Endothelial cell of umbilical vein (primary cell): ENCODE results near the gene SULT1C2. TPM values are rescaled to one million over a fixed set of nuclear protein-coding genes. Genes with fewer than 3 reads are reported as not detected.

Experiments used
- BruUV-seq: library from RNA; stranded (reverse); fragments of 400-500 nt; replicated peaks from 2 replicates; lab custom pipeline; 2021; lab: Mats Ljungman, UMichigan
- CTCF ChIA-PET: fragments of 300-600, 350-600 bp; sonication (Branson Sonifier 250); formaldehyde crosslinking; loops from one replicate; lab custom pipeline; 2021; ENCODE audit warnings: antibody characterized with exemption, inconsistent platforms; lab: Charles Lee
- POLR2A ChIA-PET: fragments of 300-600, 350-600 bp; sonication (Branson Sonifier 250); formaldehyde crosslinking; loops from one replicate; lab custom pipeline; 2021; ENCODE audit warnings: antibody characterized with exemption, inconsistent platforms; lab: Charles Lee
- DNase-seq: peaks from one replicate; pipeline ENCODE4 v3.0.0-alpha.2; 2011; ENCODE audit warnings: low read depth, low spot score
- FAIRE-seq: peaks from 2 replicates; lab custom pipeline; 2011; peaks lifted over from hg19 to GRCh38; lab: Jason Lieb, UNC
- H2AFZ ChIP-seq: 2 replicates; pipeline ENCODE4 v1.6.0; 2012; ENCODE audit warnings: low read depth, low read length, control low read depth, inconsistent platforms
- H3K27ac ChIP-seq: 2 replicates; pipeline ENCODE4 v1.5.1; 2011; ENCODE audit warnings: low read depth, mild to moderate bottlenecking, control low read depth, low read length, moderate library complexity; ENCODE audit not compliant: insufficient read depth
- H3K27me3 ChIP-seq, 2 experiments: 2 replicates each; pipeline versions ENCODE4 v1.6.0 to v1.6.1; 2011; ENCODE audit warnings: low read length in 2 of 2, mixed read lengths in 1 of 2; ENCODE audit not compliant: control insufficient read depth in 2 of 2, insufficient read depth in 2 of 2
- H3K36me3 ChIP-seq, 2 experiments: 2 replicates in 1 of 2; 3 replicates in 1 of 2; pipeline ENCODE4 v1.5.1; 2011; ENCODE audit warnings: low read length in 2 of 2, mild to moderate bottlenecking in 1 of 2, moderate library complexity in 1 of 2; ENCODE audit not compliant: control insufficient read depth in 2 of 2, insufficient read depth in 2 of 2; ENCODE audit errors: extremely low read depth in 1 of 2
- H3K4me1 ChIP-seq: 3 replicates; pipeline ENCODE4 v1.5.1; 2011; ENCODE audit warnings: mild to moderate bottlenecking, low read length; ENCODE audit not compliant: control insufficient read depth, insufficient read depth; ENCODE audit errors: extremely low read depth
- H3K4me2 ChIP-seq: 2 replicates; pipeline ENCODE4 v1.6.1; 2011; ENCODE audit warnings: low read length, control low read depth, mixed read lengths; ENCODE audit not compliant: insufficient read depth
- H3K4me3 ChIP-seq, 3 experiments: fragments of 200-600 bp in 1 of 3; sonication (generic), shearing (Covaris generic) in 1 of 3; replicated peaks in 1 of 3; 2 replicates each; pipeline ENCODE4 v1.5.1; 2011 to 2016; ENCODE audit warnings: control low read depth in 3 of 3, low read length in 3 of 3, mild to moderate bottlenecking in 2 of 3, inconsistent platforms in 1 of 3, low read depth in 1 of 3, moderate library complexity in 1 of 3; ENCODE audit not compliant: insufficient read depth in 1 of 3
- H3K79me2 ChIP-seq: 2 replicates; pipeline ENCODE4 v1.6.0; 2012; ENCODE audit warnings: low read length, inconsistent platforms; ENCODE audit not compliant: control insufficient read depth, insufficient read depth
- H3K9ac ChIP-seq: replicated peaks from 2 replicates; pipeline ENCODE3; 2011; ENCODE audit warnings: low read length, control low read depth; ENCODE audit not compliant: insufficient read depth; ENCODE audit errors: extremely low read depth
- H3K9me1 ChIP-seq: replicated peaks from 3 replicates; pipeline ENCODE4 v1.6.0; 2011; ENCODE audit warnings: mild to moderate bottlenecking, low read length; ENCODE audit not compliant: control insufficient read depth, insufficient read depth; ENCODE audit errors: extremely low read depth
- H3K9me3 ChIP-seq: replicated peaks from 2 replicates; pipeline ENCODE4 v1.5.1; 2012; ENCODE audit warnings: low read length, inconsistent platforms; ENCODE audit not compliant: control insufficient read depth, insufficient read depth
- H4K20me1 ChIP-seq: replicated peaks from 2 replicates; pipeline ENCODE3; 2011; ENCODE audit warnings: mild to moderate bottlenecking, low read length; ENCODE audit not compliant: control insufficient read depth, insufficient read depth; ENCODE audit errors: extremely low read depth
- CTCF ChIP-seq, 2 donors: IDR thresholded peaks; 1 replicate in 1 of 2; 2 replicates in 1 of 2; pipeline ENCODE4 v1.5.1; 2011; ENCODE audit warnings: low read length in 2 of 2, mild to moderate bottlenecking in 2 of 2, moderate library complexity in 2 of 2, control low read depth in 1 of 2, inconsistent platforms in 1 of 2, low read depth in 1 of 2; ENCODE audit not compliant: insufficient read depth in 1 of 2; ENCODE audit errors: extremely low read depth in 1 of 2
- EZH2 ChIP-seq: IDR thresholded peaks from 2 replicates; pipeline ENCODE4 v1.6.1; 2012; ENCODE audit warnings: borderline replicate concordance, low read depth, mild to moderate bottlenecking, moderate library complexity, low read length, inconsistent platforms; ENCODE audit not compliant: severe bottlenecking
- FOS ChIP-seq: IDR thresholded peaks from 2 replicates; pipeline ENCODE4 v1.6.1; 2011; ENCODE audit warnings: mild to moderate bottlenecking, low read length, moderate library complexity, borderline replicate concordance; ENCODE audit not compliant: insufficient read depth
- GATA2 ChIP-seq: IDR thresholded peaks from 2 replicates; pipeline ENCODE4 v1.7.0; 2011; ENCODE audit warnings: low read depth, mild to moderate bottlenecking, moderate library complexity, mixed read lengths, low read length; ENCODE audit not compliant: insufficient read length, insufficient read depth
- JUN ChIP-seq: IDR thresholded peaks from 2 replicates; pipeline ENCODE4 v1.6.1; 2011; ENCODE audit warnings: borderline replicate concordance, low read depth; ENCODE audit not compliant: insufficient read length, insufficient read depth
- MAX ChIP-seq: IDR thresholded peaks from 2 replicates; pipeline ENCODE4 v1.6.1; 2011; ENCODE audit not compliant: insufficient read depth, insufficient read length
- POLR2A ChIP-seq: IDR thresholded peaks from 2 replicates; pipeline ENCODE4 v1.6.1; 2012; ENCODE audit warnings: low read depth, mild to moderate bottlenecking, control low read depth, low read length
- dilution Hi-C: fragments of 300-500 bp; cut with MboI; formaldehyde crosslinking; loops from one replicate; pipeline ENCODE4 v1.15.0; 2019; ENCODE audit warnings: low sequenced_read_pairs; ENCODE audit not compliant: extremely low pct_ligation_motif_present
- intact Hi-C: fragments of 100-400 bp; cut with micrococcal nuclease; formaldehyde crosslinking; loops from one replicate; pipeline ENCODE4 v1.10.0; 2022
- polyA plus RNA-seq, 4 experiments: library from polyadenylated mRNA; depleted of rRNA in 3 of 4; stranded (reverse) in 3 of 4; unstranded in 1 of 4; fragments of >200 nt; gene quantifications; 2 replicates each; pipeline versions ENCODE4 v1.2.1 to v1.2.3, GENCODE V29; 2011 to 2012; ENCODE audit warnings: missing spikeins in 1 of 4
- total RNA-seq: library from RNA; stranded (reverse); gene quantifications from 2 replicates; pipeline ENCODE4 v1.2.3, GENCODE V29; 2021

Gene SULT1C2
- total and polyA plus RNA-seq, 2 donors (not counting 3 experiments of a cell fraction or from before 2014, with no cell fraction given), result not detected

GRCh38 chr2:108354136-108354535 lies 65.4 kb downstream of the SULT1C2 start:
- intact Hi-C loops, result no loop called here
- FAIRE-seq (no peak), DNase-seq (no peak)
- no peak overlapping the region for H3K27ac ChIP-seq
- BruUV-seq, result no TSS peak
- no peak overlapping the region for H3K4me2 ChIP-seq
- ChIA-PET POLR2A (no interaction called here), CTCF (interaction anchor here (2.9 kb wide), 1 partner anchor 230 kb away, joined by 13 read pairs; no protein-coding TSS in a partner anchor)
- H3K36me3 ChIP-seq, result no peaks in the 10 kb centered on the region
- H3K4me3 ChIP-seq, result no peak overlapping the region
- no peaks in the 10 kb centered on the region for H3K4me1 ChIP-seq
- H3K9me3 ChIP-seq, result no peaks in the 10 kb centered on the region
- TF ChIP-seq FOS, result no peak
- TF ChIP-seq CTCF (IDR thresholded peaks at IDR 0.05; ENCODE audit: extremely low read depth in 1 of 2, insufficient read depth in 1 of 2, low read depth in 1 of 2, low read length in 2 of 2), result no peak
- TF ChIP-seq MAX, result no peak
- TF ChIP-seq JUN, result no peak
- no peak for TF ChIP-seq EZH2
- no peak for TF ChIP-seq POLR2A
- no peak for TF ChIP-seq GATA2
- no peak overlapping the region for H2AFZ ChIP-seq
- H3K9ac ChIP-seq, result no peak overlapping the region
- dilution Hi-C loops, result no loop called here
- peaks cover 7 to 13% of the 10 kb centered on the region in 2 experiments for H3K27me3 ChIP-seq
- H3K79me2 ChIP-seq, result no peaks in the 10 kb centered on the region
- no peaks in the 10 kb centered on the region for H4K20me1 ChIP-seq
- no peaks in the 10 kb centered on the region for H3K9me1 ChIP-seq
